ENCODE data around the gene STX2. TPM values are rescaled to one million over a fixed set of nuclear protein-coding genes. Genes with fewer than 3 reads are reported as not detected.
"Not testable (repeated sequence)": the region's sequence is repeated elsewhere in the genome, so short reads cannot be mapped to it uniquely, and the experiment has no call there.

STX2 gene
- total RNA-seq (2014; rRNA removed; shearing (Covaris generic)) = 26.9 TPM in 2 replicates

DNA sequence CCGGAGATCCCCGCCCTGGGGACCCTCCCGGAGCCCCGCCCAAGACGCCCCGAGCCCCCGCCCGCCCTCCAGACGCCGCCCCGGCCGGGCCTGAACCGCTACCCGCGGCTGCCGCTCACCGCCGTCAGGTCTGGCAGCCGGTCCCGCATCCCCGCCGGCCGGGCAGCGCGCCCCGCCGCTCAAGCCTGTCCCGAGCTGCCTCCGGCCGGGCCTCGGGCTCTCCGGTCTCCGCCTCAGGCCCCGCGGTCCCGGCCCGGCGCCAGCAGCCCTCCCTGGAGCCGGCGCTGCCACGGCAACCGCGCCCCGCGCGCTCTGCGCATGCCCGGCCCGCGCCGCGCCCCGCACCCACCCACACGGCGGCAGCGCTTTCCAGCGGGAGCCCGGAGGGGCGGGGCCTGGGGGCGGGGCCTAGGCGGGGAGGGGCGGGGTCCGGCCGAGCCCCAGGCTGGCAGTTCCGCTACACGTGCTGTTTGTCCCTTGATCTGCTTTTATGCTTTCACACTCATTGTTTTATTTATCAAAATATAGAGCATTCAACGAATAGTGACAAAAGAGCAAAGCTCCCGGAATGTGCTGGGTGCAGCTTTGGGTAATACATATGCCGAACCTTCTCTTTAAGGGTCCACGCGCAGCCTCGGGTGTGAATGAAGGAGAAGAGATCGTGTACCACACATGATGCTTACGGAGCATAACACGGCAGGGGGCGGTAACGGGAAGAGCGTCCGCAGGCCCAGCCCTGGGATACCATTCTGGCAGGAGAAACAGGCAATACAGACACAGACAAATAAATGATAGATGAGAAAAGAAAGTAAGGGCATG is at the start of gene STX2:
STX2 (minus strand) TSS at position 300 of the 819 bp plus-strand sequence; CDS start at position 149, 151 bp downstream.
- no peak within 1 kb of the TSS; the same call in 1 of the 2 replicates for H3K27ac ChIP-seq
- no peaks in the 10 kb centered on the region for H3K4me1 ChIP-seq
- H3K4me3 ChIP-seq = peak within 1 kb of the TSS; percentile 65
- no peaks in the 10 kb centered on the region for H3K36me3 ChIP-seq
- H3K9me3 ChIP-seq (replicated peaks) = no peaks in the 10 kb centered on the region
- DNase-seq = peak; percentile 74 to 84
- no peaks in the 10 kb centered on the region for H3K27me3 ChIP-seq

GRCh38 chr12:130887190-130887589 is 48.1 kb upstream of the STX2 start:
- not testable (repeated sequence) for H3K27ac ChIP-seq; H3K27me3 ChIP-seq; H3K9me3 ChIP-seq (replicated peaks); DNase-seq; H3K36me3 ChIP-seq; H3K4me3 ChIP-seq; H3K4me1 ChIP-seq

DNA sequence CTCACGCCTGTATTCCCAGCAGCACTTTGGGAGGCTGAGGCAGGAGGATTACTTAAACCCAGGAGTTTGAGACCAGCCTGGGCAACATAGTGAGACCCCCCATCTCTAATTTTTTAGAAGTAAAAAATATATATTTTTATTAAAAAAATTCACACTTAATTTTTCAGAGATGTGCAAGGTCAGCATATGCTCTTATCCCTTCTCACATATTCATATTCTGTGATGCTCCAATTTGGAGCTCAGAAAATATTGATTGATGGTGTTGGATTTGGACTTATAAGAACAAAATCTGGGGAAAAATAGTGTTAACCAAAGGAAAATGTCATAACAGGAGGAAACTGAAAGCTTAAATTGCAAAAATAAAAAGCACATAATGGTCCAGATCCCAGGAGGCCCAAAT is 42.5 kb upstream of the STX2 start:
- DNase-seq = no peak
- Histone ChIP-seq H3K4me3 (no peak overlapping the region), H3K27me3 (no peaks in the 10 kb centered on the region), H3K36me3 (peaks cover 8% of the 10 kb centered on the region), H3K27ac (no peak overlapping the region), H3K9me3 (replicated peaks) (no peaks in the 10 kb centered on the region), H3K4me1 (no peaks in the 10 kb centered on the region)

- no peak overlapping the region for H3K4me3 ChIP-seq
- H3K27me3 ChIP-seq = no peaks in the 10 kb centered on the region
- no peaks in the 10 kb centered on the region for H3K9me3 ChIP-seq (replicated peaks)
- peaks cover 13% of the 10 kb centered on the region for H3K36me3 ChIP-seq
- no peaks in the 10 kb centered on the region for H3K4me1 ChIP-seq
- no peak for DNase-seq
- H3K27ac ChIP-seq = no peak overlapping the region
Measured at GRCh38 chr12:130881046-130881445, 42.0 kb upstream of the STX2 start.

DNA sequence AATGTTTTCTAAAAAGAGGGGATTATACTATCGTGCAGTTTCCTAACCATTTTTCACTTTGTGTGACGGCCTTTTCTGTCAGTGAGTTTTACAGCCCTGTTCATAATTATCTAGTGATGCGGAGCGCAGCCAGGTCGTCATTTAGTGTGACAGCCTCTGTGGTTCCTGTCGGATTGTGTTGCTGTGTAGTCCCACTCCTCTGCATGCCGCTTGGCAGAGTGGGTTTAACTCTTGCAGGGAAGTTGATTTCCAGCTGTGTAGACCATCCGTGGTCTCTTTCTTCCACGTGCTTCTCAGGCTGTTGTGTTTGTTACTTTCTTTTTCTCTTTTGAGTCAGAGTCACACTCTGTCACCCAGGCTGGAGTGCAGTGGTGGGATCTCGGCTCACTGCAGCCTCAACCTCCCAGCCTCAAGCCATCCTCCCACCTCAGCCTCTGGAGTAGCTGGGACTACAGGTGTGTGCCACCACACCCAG is 41.4 kb upstream of the STX2 start:
- H3K36me3 ChIP-seq = peaks cover 19% of the 10 kb centered on the region
- H3K4me1 ChIP-seq = no peaks in the 10 kb centered on the region
- H3K9me3 ChIP-seq (replicated peaks) = no peaks in the 10 kb centered on the region
- no peaks in the 10 kb centered on the region for H3K27me3 ChIP-seq
- H3K27ac ChIP-seq = no peak overlapping the region
- no peak overlapping the region for H3K4me3 ChIP-seq
- no peak for DNase-seq

DNA sequence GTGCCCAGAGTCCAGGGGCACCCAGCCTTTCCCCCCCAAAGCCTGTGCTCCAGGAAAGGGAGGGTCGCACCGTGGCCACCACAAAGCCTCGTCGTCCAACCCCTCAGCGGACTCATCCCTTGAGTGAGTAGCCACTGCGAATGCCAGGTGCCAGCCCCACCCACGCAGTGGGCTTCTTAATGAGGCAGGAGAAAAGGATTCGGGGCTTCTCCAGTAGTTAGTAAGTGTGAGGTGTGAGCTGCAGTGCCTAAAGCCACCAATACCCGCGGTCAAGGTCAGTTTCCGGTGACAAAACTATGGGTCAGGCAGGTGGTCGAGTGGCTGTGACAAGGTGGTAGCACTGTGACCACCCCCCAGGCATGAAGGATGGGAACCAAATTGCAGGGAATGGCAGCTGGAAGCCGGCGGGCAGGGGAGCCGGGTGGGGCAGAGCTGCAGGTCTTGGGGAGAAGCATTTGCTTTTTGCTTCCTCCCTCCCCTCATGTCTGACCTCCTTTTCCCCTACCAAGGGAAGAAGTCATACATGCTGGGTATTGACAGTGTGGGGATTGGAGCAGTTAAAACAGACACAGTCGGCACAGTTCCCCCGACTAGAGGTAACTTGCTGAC is 40.8 kb upstream of the STX2 start:
- Histone ChIP-seq H3K4me3 (no peak overlapping the region), H3K36me3 (peaks cover 25% of the 10 kb centered on the region), H3K4me1 (no peaks in the 10 kb centered on the region), H3K27me3 (no peaks in the 10 kb centered on the region), H3K9me3 (replicated peaks) (no peaks in the 10 kb centered on the region), H3K27ac (no peak overlapping the region)
- no peak for DNase-seq

- Histone ChIP-seq H3K9me3 (replicated peaks) (no peaks in the 10 kb centered on the region), H3K4me3 (no peak overlapping the region), H3K36me3 (peaks cover 31% of the 10 kb centered on the region), H3K27ac (no peak overlapping the region), H3K27me3 (no peaks in the 10 kb centered on the region), H3K4me1 (no peaks in the 10 kb centered on the region)
- DNase-seq = peak in 1 of 2 experiments; percentile 12
Measured at GRCh38 chr12:130879212-130879686, 40.2 kb upstream of the STX2 start.

GRCh38 chr12:130878193-130879185 is 39.4 kb upstream of the STX2 start:
- H3K4me3 ChIP-seq = no peak overlapping the region
- peaks cover 39% of the 10 kb centered on the region for H3K36me3 ChIP-seq
- H3K27ac ChIP-seq = no peak overlapping the region
- peak in 1 of 2 experiments; percentile 15 for DNase-seq
- no peaks in the 10 kb centered on the region for H3K4me1 ChIP-seq
- H3K9me3 ChIP-seq (replicated peaks) = no peaks in the 10 kb centered on the region
- H3K27me3 ChIP-seq = no peaks in the 10 kb centered on the region

GRCh38 chr12:130877333-130877732 is 38.3 kb upstream of the STX2 start:
- H3K36me3 ChIP-seq = peaks cover 50% of the 10 kb centered on the region
- no peaks in the 10 kb centered on the region for H3K9me3 ChIP-seq (replicated peaks)
- H3K4me3 ChIP-seq = no peak overlapping the region
- no peak overlapping the region for H3K27ac ChIP-seq
- H3K4me1 ChIP-seq = no peaks in the 10 kb centered on the region
- H3K27me3 ChIP-seq = no peaks in the 10 kb centered on the region
- no peak for DNase-seq

DNA sequence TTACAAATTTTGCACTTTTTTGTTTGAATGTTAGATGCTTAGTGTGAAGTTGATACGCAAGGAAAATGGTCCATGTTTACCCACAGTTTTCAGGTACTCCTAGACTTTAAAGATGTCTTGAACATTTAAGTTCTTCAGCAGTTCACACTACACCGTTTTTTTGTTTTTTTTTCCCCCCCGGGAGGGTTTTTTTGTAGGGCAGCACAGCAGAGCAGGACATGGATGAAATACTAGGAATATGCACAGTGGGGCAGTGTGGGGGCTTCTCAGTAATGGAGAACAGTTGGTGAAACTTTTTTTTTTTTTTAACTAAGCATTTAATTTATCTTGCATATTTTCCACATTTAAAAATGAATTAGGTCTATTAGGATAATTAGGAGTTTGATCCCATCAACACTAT is 37.7 kb upstream of the STX2 start:
- no peak overlapping the region for H3K27ac ChIP-seq
- DNase-seq = no peak
- peaks cover 50% of the 10 kb centered on the region for H3K36me3 ChIP-seq
- no peaks in the 10 kb centered on the region for H3K9me3 ChIP-seq (replicated peaks)
- no peaks in the 10 kb centered on the region for H3K4me1 ChIP-seq
- no peaks in the 10 kb centered on the region for H3K27me3 ChIP-seq
- no peak overlapping the region for H3K4me3 ChIP-seq

- H3K27me3 ChIP-seq = no peaks in the 10 kb centered on the region
- 0 out of 2 replicates have a peak, but pooled peaks cover 2% of the 10 kb centered on the region for H3K4me1 ChIP-seq
- no peaks in the 10 kb centered on the region for H3K9me3 ChIP-seq (replicated peaks)
- peaks cover 50% of the 10 kb centered on the region for H3K36me3 ChIP-seq
- no peak overlapping the region for H3K4me3 ChIP-seq
- H3K27ac ChIP-seq = no peak overlapping the region
- no peak for DNase-seq
Measured at GRCh38 chr12:130876297-130876696, 37.2 kb upstream of the STX2 start.

DNA sequence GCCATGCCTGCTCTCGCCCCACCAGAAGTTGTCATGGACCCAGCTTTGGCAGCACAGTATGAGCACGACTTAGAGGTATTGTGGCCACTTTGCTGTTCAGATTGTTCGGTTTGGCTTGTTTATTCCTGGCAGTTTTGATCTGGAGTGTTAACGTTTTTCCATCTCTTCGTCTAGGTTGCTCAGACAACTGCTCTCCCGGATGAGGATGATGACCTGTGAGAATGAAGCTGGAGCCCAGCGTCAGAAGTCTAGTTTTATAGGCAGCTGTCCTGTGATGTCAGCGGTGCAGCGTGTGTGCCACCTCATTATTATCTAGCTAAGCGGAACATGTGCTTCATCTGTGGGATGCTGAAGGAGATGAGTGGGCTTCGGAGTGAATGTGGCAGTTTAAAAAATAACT is 36.7 kb upstream of the STX2 start:
- H3K27ac ChIP-seq; H3K4me3 ChIP-seq; DNase-seq; H3K9me3 ChIP-seq (replicated peaks); H3K27me3 ChIP-seq; H3K4me1 ChIP-seq: not testable (repeated sequence)
- peaks cover 50% of the 10 kb centered on the region for H3K36me3 ChIP-seq

DNA sequence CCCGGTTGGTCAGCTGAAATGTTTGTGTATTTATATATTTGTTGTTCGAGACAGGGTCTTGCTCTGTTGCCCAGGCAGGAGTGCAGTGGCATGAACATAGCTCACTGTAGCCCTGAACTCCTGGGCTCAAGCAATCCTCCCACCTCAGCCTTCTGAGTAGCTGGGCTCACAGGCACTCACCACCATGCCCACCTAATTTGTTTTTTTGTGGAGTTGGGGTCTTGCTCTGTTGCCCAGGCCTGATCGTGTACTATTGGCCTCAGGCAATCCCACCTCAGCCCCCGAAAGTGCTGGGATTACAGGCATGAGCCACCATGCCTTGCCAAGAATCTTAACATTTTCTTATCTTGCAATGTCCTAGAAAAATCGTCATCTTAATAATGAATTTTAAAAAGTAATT is 36.1 kb upstream of the STX2 start:
- Histone ChIP-seq H3K9me3 (replicated peaks) (no peaks in the 10 kb centered on the region), H3K27ac (no peak overlapping the region), H3K27me3 (no peaks in the 10 kb centered on the region), H3K4me1 (0 out of 2 replicates have a peak, but pooled peaks cover 3% of the 10 kb centered on the region), H3K36me3 (peaks cover 50% of the 10 kb centered on the region), H3K4me3 (no peak overlapping the region)
- no peak for DNase-seq

GRCh38 chr12:130874696-130875095 is 35.6 kb upstream of the STX2 start:
- Histone ChIP-seq H3K36me3 (peaks cover 50% of the 10 kb centered on the region), H3K27me3 (no peaks in the 10 kb centered on the region), H3K4me1 (0 out of 2 replicates have a peak, but pooled peaks cover 3% of the 10 kb centered on the region), H3K9me3 (replicated peaks) (no peaks in the 10 kb centered on the region), H3K27ac (no peak overlapping the region), H3K4me3 (no peak overlapping the region)
- DNase-seq = no peak

Measured in SJCRH30 (cell line).